ENCODE results near the gene SYNPO. TPM values are rescaled to one million over a fixed set of nuclear protein-coding genes. Genes with fewer than 3 reads are reported as not detected.

Gene SYNPO
- total RNA-seq = 49.2 and 49.3 TPM in 2 replicates

- intact Hi-C loops (cut with micrococcal nuclease) = loop anchor here (5.0 kb wide), 1 partner anchor 33 kb away; no protein-coding TSS in a partner anchor
- no peak for TF ChIP-seq CTCF (IDR thresholded peaks at IDR 0.05)
- POLR2A ChIA-PET = no interaction called here
- H3K36me3 Mint-ChIP-seq (ENCODE audit: low read depth) = peaks cover 2% of the 10 kb centered on the region
- DNase-seq (no peak), ATAC-seq (ENCODE audit: low read depth) (no peak)
- no peaks in the 10 kb centered on the region for H3K27me3 Mint-ChIP-seq
- no peaks in the 10 kb centered on the region for H3K4me1 Mint-ChIP-seq
- no peak within 1 kb of the TSS for H3K4me3 Mint-ChIP-seq
- no peaks in the 10 kb centered on the region for H3K9me3 Mint-ChIP-seq
- CTCF ChIA-PET = no interaction called here
- no peak within 1 kb of the TSS for H3K27ac Mint-ChIP-seq
These were observed at the start of gene SYNPO for GRCh38 chr5:150640311-150641005. SYNPO (plus strand) TSS chr5:150640660; CDS start chr5:150648276, 7,616 bp downstream.

DNA sequence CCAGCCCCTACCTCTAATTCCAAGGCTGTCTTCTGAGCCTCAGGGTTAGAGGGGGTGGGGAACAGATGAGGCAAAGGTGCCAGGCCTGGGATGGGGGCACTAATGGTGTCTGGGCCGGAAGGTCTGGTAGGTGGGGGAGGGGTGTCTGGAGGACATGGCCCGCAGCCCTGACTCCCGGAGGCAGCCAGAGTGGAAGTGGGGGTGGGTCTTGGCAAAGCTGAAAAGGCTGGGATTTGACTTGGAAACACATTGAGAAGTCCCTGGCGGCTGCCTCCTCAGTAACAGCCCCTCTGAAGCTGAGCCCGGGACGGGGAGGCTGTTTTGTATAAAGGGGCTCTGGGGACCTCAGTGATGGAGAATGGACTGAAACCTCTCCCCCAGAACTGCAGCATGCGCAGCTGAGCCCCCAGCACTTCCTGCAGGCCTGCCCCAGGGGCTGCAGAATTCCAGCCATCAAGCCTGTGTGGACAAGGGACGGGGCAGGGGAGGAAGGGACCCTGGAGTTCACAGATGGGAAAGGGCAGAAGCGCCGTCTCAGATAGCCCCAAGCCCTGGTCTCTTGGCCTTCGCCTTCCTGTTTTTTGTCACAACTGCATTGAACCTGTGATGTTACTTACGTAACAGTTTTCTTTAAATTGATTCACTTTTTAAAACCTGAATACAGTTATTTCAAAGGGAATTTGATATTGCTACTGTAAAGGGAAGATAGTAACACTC lies 49.3 kb upstream of the SYNPO start:
- DNase-seq = no peak
- POLR2A ChIA-PET = no interaction called here
- no peaks in the 10 kb centered on the region for H3K9me3 Mint-ChIP-seq
- peaks cover 5% of the 10 kb centered on the region for H3K27me3 Mint-ChIP-seq
- no peak for TF ChIP-seq CTCF (IDR thresholded peaks at IDR 0.05)
- H3K36me3 Mint-ChIP-seq (ENCODE audit: low read depth) = no peaks in the 10 kb centered on the region
- intact Hi-C loops (cut with micrococcal nuclease) = no loop called here
- no peak overlapping the region for H3K4me3 Mint-ChIP-seq
- no peak for ATAC-seq (ENCODE audit: low read depth)
- H3K27ac Mint-ChIP-seq = no peak overlapping the region
- CTCF ChIA-PET = interaction anchor here (2.0 kb wide), 1 partner anchor 64 kb away, joined by 6 read pairs; no protein-coding TSS in a partner anchor
- no peaks in the 10 kb centered on the region for H3K4me1 Mint-ChIP-seq

DNA sequence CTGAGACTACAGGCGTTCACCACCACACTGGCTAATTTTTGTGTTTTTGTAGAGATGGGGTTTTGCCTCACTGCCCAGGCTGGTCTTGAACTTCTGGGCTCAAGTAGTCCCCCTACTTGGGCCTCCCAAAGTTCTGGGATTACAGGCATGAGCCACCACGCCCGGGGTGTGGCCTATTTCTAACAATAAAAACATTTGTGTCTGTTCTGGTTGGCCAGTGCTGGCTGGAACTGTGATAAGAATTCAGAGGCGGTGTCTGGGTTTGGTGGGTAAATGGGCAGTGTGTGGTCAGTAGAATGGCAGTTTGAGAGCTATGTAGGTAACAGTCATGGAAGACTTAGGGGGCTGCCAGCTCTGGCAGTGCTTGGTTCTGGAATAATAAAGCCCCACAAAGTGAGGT lies 46.9 kb upstream of the SYNPO start:
- ChIA-PET CTCF (no interaction called here), POLR2A (no interaction called here)
- no peak overlapping the region for H3K4me3 Mint-ChIP-seq
- no peaks in the 10 kb centered on the region for H3K9me3 Mint-ChIP-seq
- no peak overlapping the region for H3K27ac Mint-ChIP-seq
- ATAC-seq (ENCODE audit: low read depth) (no peak), DNase-seq (no peak)
- H3K27me3 Mint-ChIP-seq = peaks cover 5% of the 10 kb centered on the region
- H3K36me3 Mint-ChIP-seq (ENCODE audit: low read depth) = no peaks in the 10 kb centered on the region
- intact Hi-C loops (cut with micrococcal nuclease) = no loop called here
- peaks cover 2% of the 10 kb centered on the region for H3K4me1 Mint-ChIP-seq
- TF ChIP-seq CTCF (IDR thresholded peaks at IDR 0.05) = no peak

DNA sequence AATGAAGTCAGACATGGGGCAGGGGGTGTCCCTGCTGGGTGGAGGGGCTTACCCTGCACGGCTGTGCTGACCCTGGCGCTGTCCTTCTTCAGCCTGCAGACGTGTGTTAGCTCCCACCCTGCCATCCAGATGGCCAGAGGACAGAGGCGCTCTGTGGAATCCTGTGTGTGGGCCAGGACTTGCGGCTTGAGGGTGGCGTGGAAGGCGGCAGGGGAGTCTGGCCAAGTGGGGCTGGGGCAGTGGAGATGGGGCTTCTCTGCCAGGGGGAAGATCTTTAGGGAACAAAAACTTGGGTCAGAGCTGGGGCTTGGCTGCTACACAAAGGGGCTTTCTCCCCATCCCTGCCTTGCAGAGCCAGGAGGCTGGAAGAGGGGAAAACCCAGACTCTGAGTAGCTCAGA lies 46.5 kb upstream of the SYNPO start:
- no peak overlapping the region for H3K27ac Mint-ChIP-seq
- H3K36me3 Mint-ChIP-seq (ENCODE audit: low read depth) = no peaks in the 10 kb centered on the region
- TF ChIP-seq CTCF (IDR thresholded peaks at IDR 0.05) = no peak
- H3K27me3 Mint-ChIP-seq = peaks cover 5% of the 10 kb centered on the region
- ChIA-PET POLR2A (no interaction called here), CTCF (no interaction called here)
- no peaks in the 10 kb centered on the region for H3K9me3 Mint-ChIP-seq
- H3K4me1 Mint-ChIP-seq = peaks cover 2% of the 10 kb centered on the region
- DNase-seq = no peak
- no peak for ATAC-seq (ENCODE audit: low read depth)
- no peak overlapping the region for H3K4me3 Mint-ChIP-seq
- intact Hi-C loops (cut with micrococcal nuclease) = no loop called here

GRCh38 chr5:150595466-150596031 lies 44.9 kb upstream of the SYNPO start:
- ATAC-seq (ENCODE audit: low read depth) (no peak), DNase-seq (no peak)
- CTCF ChIA-PET = no interaction called here
- Mint-ChIP-seq H3K36me3 (ENCODE audit: low read depth) (no peaks in the 10 kb centered on the region), H3K27ac (no peak overlapping the region), H3K4me1 (peaks cover 2% of the 10 kb centered on the region), H3K9me3 (no peaks in the 10 kb centered on the region), H3K27me3 (peaks cover 2% of the 10 kb centered on the region), H3K4me3 (no peak overlapping the region)
- intact Hi-C loops (cut with micrococcal nuclease) = no loop called here
- TF ChIP-seq CTCF (IDR thresholded peaks at IDR 0.05) = no peak
- POLR2A ChIA-PET = no interaction called here
